Hematopoietic multipotent progenitor cell treated with erythropoietin and hydrocortisone succinate and interleukin-3 and kit ligand, for 4 days (in vitro differentiated cells): Measurements from ENCODE around the gene HSD17B13.

Experiments
- DNase-seq: peaks from one replicate; pipeline ENCODE4 v3.0.0-alpha.2; 2015

HSD17B13 gene

GRCh38 chr4:87260477-87260876, 62.2 kb downstream of the HSD17B13 start:
- no peak for DNase-seq

- DNase-seq = no peak
Observed at GRCh38 chr4:87258677-87259076, 64.0 kb downstream of the HSD17B13 start.

- DNase-seq = no peak
Observed at GRCh38 chr4:87257523-87257922, 65.2 kb downstream of the HSD17B13 start.

- no peak for DNase-seq
Observed at GRCh38 chr4:87255755-87256154, 66.9 kb downstream of the HSD17B13 start.
